H1 (cell line): Measurements from ENCODE around the gene RYR3.

Experiments used
- ASH2L ChIP-seq: fragments of 200-600, 300-600 bp; sonication (generic); IDR thresholded peaks from one replicate; pipeline ENCODE4 v1.7.1; 2017; ENCODE audit warnings: low read length
- BACH1 ChIP-seq: IDR thresholded peaks from 2 replicates; pipeline ENCODE4 v1.6.1; 2012; ENCODE audit warnings: low read length, improper control_type of control experiment
- CHD2 ChIP-seq: IDR thresholded peaks from 2 replicates; pipeline ENCODE4 v1.6.1; 2012; ENCODE audit warnings: low read length, improper control_type of control experiment
- CTCF ChIP-seq, 3 experiments: IDR thresholded peaks; 1 replicate in 2 of 3; 2 replicates in 1 of 3; pipeline versions ENCODE4 v1.5.1 to v1.6.1; 2011; ENCODE audit warnings: low read length in 3 of 3, mild to moderate bottlenecking in 3 of 3, inconsistent platforms in 2 of 3, low read depth in 1 of 3, moderate library complexity in 1 of 3; ENCODE audit not compliant: insufficient read depth in 1 of 3; ENCODE audit errors: control extremely low read depth in 1 of 3
- EZH2 ChIP-seq: fragments of 200-600 bp; sonication (generic); IDR thresholded peaks from 2 replicates; pipeline ENCODE4 v1.7.1; 2012; ENCODE audit warnings: low read depth, mild to moderate bottlenecking, moderate library complexity, low read length, inconsistent platforms; ENCODE audit not compliant: severe bottlenecking
- GTF2F1 ChIP-seq: IDR thresholded peaks from 2 replicates; pipeline ENCODE4 v1.6.1; 2012; ENCODE audit warnings: low read depth, low read length, improper control_type of control experiment, borderline replicate concordance
- MAX ChIP-seq: IDR thresholded peaks from 2 replicates; pipeline ENCODE4 v1.6.1; 2012; ENCODE audit warnings: inconsistent platforms
- POLR2A ChIP-seq, 2 experiments: IDR thresholded peaks; 1 replicate in 1 of 2; 2 replicates in 1 of 2; pipeline ENCODE4 v1.6.1; 2011; ENCODE audit warnings: low read depth in 2 of 2, low read length in 2 of 2, mild to moderate bottlenecking in 2 of 2; ENCODE audit errors: control extremely low read depth in 1 of 2
- TCF12 ChIP-seq: IDR thresholded peaks from 2 replicates; pipeline ENCODE4 v1.6.1; 2011; ENCODE audit warnings: low read depth, mild to moderate bottlenecking, low read length

- TF ChIP-seq CTCF (IDR thresholded peaks at IDR 0.05; ENCODE audit: control extremely low read depth in 1 of 3, insufficient read depth in 1 of 3, low read depth in 1 of 3, low read length in 3 of 3) (no peak), MAX (no peak), TCF12 (no peak), POLR2A (IDR thresholded peaks at IDR 0.05; ENCODE audit: control extremely low read depth in 1 of 2, low read depth in 2 of 2, low read length in 2 of 2) (no peak), CHD2 (no peak), BACH1 (no peak), EZH2 (no peak), GTF2F1 (no peak), ASH2L (no peak)
Observed at GRCh38 chr15:33720952-33721351, 410.2 kb downstream of the RYR3 start.
